A549 (cell line): ENCODE results near the gene XRCC3. TPM values are rescaled to one million over a fixed set of nuclear protein-coding genes. Genes with fewer than 3 reads are reported as not detected.

Experiments
- ATAC-seq, 2 experiments: fragments of 200-7000 bp in 1 of 2; fragments of >200 bp in 1 of 2; cut with Nextera tagmentation in 1 of 2; cut with Tn5 transposase in 1 of 2; 3 replicates each; pipeline versions ENCODE4 v1.8.0 to v1.9.1; 2018 to 2020; ENCODE audit warnings: mild to moderate bottlenecking in 1 of 2, moderate library complexity in 1 of 2
- CTCF ChIA-PET: fragments of 300-600 bp; sonication (Branson Sonifier 250); formaldehyde crosslinking; extraction: SDS; loops from one replicate; lab custom pipeline; 2021; ENCODE audit warnings: antibody characterized with exemption, inconsistent platforms; lab: Yijun Ruan, JAX
- POLR2A ChIA-PET: fragments of 350-600 bp; formaldehyde crosslinking; extraction: SDS; loops from one replicate; lab custom pipeline; 2021; ENCODE audit warnings: antibody characterized with exemption, inconsistent platforms; lab: Yijun Ruan, JAX
- DNase-seq, 2 experiments: peaks; one replicate each; pipeline versions ENCODE4 v3.0.0 to v3.0.0-alpha.2; 2011 to 2016; ENCODE audit warnings: low read depth in 1 of 2, low spot score in 1 of 2
- FAIRE-seq: peaks from 2 replicates; lab custom pipeline; 2011; peaks lifted over from hg19 to GRCh38; lab: Jason Lieb, UNC
- H3K27ac ChIP-seq, 2 experiments: fragments of >200 bp; sonication (Bioruptor Twin); formaldehyde crosslinking; 3 replicates each; pipeline ENCODE4 v1.5.1; 2016 to 2017
- H3K4me1 ChIP-seq: fragments of >200 bp; sonication (Bioruptor Twin); formaldehyde crosslinking; 3 replicates; pipeline ENCODE4 v1.6.1; 2016
- H3K4me2 ChIP-seq: fragments of >200 bp; sonication (Bioruptor Twin); formaldehyde crosslinking; 3 replicates; pipeline ENCODE4 v1.6.1; 2016
- H3K4me3 ChIP-seq: fragments of >200 bp; sonication (Bioruptor Twin); formaldehyde crosslinking; 3 replicates; pipeline ENCODE4 v1.5.1; 2016
- H3K9me3 ChIP-seq: fragments of >200 bp; sonication (Bioruptor Twin); formaldehyde crosslinking; 3 replicates; pipeline ENCODE4 v1.6.1; 2016
- CHD4 ChIP-seq: fragments of 200-600 bp; sonication (generic); IDR thresholded peaks from 2 replicates; pipeline ENCODE4 v1.6.1; 2016; ENCODE audit warnings: antibody characterized with exemption, mild to moderate bottlenecking, borderline replicate concordance
- EHF ChIP-seq: fragments of 250-450 bp; sonication (Bioruptor Pico); IDR thresholded peaks from 2 replicates; pipeline ENCODE4 v1.5.0; 2020; ENCODE audit warnings: mild to moderate bottlenecking
- FOSL2 ChIP-seq, 2 experiments: fragments of 450-650 bp in 1 of 2; fragments of >200 bp in 1 of 2; sonication (Bioruptor Twin) in 1 of 2; formaldehyde crosslinking; IDR thresholded peaks; 2 replicates each; pipeline versions ENCODE4 v1.5.0 to v1.6.1; 2016 to 2020; ENCODE audit warnings: mild to moderate bottlenecking in 1 of 2, moderate library complexity in 1 of 2
- HOXA7 ChIP-seq: fragments of 250-450 bp; sonication (Bioruptor Pico); IDR thresholded peaks from 2 replicates; pipeline ENCODE4 v1.5.0; 2020; ENCODE audit warnings: mild to moderate bottlenecking, moderate library complexity
- HOXB13 ChIP-seq: fragments of 250-450 bp; sonication (Bioruptor Pico); IDR thresholded peaks from 2 replicates; pipeline ENCODE4 v1.5.0; 2020; ENCODE audit warnings: low read depth, mild to moderate bottlenecking, moderate library complexity
- HOXB5 ChIP-seq: fragments of 250-450 bp; sonication (Bioruptor Pico); IDR thresholded peaks from 2 replicates; pipeline ENCODE4 v1.5.0; 2020; ENCODE audit warnings: mild to moderate bottlenecking, moderate library complexity
- KDM1A ChIP-seq: fragments of 200-600 bp; sonication (generic); IDR thresholded peaks from 2 replicates; pipeline ENCODE4 v1.6.1; 2016; ENCODE audit warnings: low read depth, mild to moderate bottlenecking
- KDM5A ChIP-seq: fragments of 200-600 bp; sonication (generic); IDR thresholded peaks from 2 replicates; pipeline ENCODE4 v1.6.1; 2016; ENCODE audit warnings: antibody characterized with exemption, mild to moderate bottlenecking
- NR3C1 ChIP-seq: fragments of >200 bp; sonication (Bioruptor Twin); formaldehyde crosslinking; IDR thresholded peaks from 3 replicates; pipeline ENCODE4 v1.6.1; 2017
- PHF8 ChIP-seq: fragments of 200-600 bp; sonication (generic); IDR thresholded peaks from 2 replicates; pipeline ENCODE4 v1.6.1; 2016; ENCODE audit warnings: low read depth, mild to moderate bottlenecking, antibody characterized with exemption, moderate library complexity, borderline replicate concordance
- RAD21 ChIP-seq, 2 experiments: fragments of >200 bp in 1 of 2; sonication (Bioruptor Twin) in 1 of 2; formaldehyde crosslinking in 1 of 2; IDR thresholded peaks in 1 of 2; conservative IDR thresholded peaks in 1 of 2; 2 replicates in 1 of 2; 3 replicates in 1 of 2; pipeline ENCODE4 v1.6.1; 2012 to 2018; ENCODE audit warnings: inconsistent platforms in 1 of 2
- SMC3 ChIP-seq: fragments of >200 bp; sonication (Bioruptor Twin); formaldehyde crosslinking; IDR thresholded peaks from 3 replicates; pipeline ENCODE4 v1.6.1; 2018; ENCODE audit warnings: inconsistent platforms
- TFCP2L1 ChIP-seq: fragments of 250-450 bp; sonication (Bioruptor Pico); IDR thresholded peaks from 2 replicates; pipeline ENCODE4 v1.5.0; 2021; ENCODE audit warnings: mild to moderate bottlenecking
- ZNF302 ChIP-seq: fragments of 250-450 bp; sonication (Bioruptor Pico); IDR thresholded peaks from 2 replicates; pipeline ENCODE4 v1.9.0; 2021; ENCODE audit warnings: inconsistent platforms, mild to moderate bottlenecking, moderate library complexity
- ZSCAN20 ChIP-seq: fragments of 250-450 bp; sonication (Bioruptor Pico); IDR thresholded peaks from 2 replicates; pipeline ENCODE4 v1.8.0; 2022; ENCODE audit warnings: mild to moderate bottlenecking, moderate library complexity
- WGBS: methylation state at CpG from one replicate; pipeline ENCODE4 v1.1.6; 2017; ENCODE audit errors: missing lambda C conversion rate; 5-methylcytosine and 5-hydroxymethylcytosine counted together
- polyA plus RNA-seq, 4 experiments: library from polyadenylated mRNA; depleted of rRNA in 3 of 4; stranded (reverse); fragments of >200 nt; fragmentation: RNase III in 1 of 4; extraction: RNeasy Plus Mini Kit Qiagen cat#74134 plus additional on column Dnase treatment in 1 of 4; gene quantifications; 2 replicates in 3 of 4; 3 replicates in 1 of 4; pipeline ENCODE4 v1.2.3, GENCODE V29; 2011 to 2017
- TF ChIP-seq, protein P1 (sequence below): fragments of 250-450 bp; sonication (Bioruptor Pico); IDR thresholded peaks from 2 replicates; pipeline ENCODE4 v1.5.0; 2020; ENCODE audit warnings: low read depth, mild to moderate bottlenecking, moderate library complexity
- TF ChIP-seq, protein P2 (sequence below): fragments of 250-450 bp; sonication (Bioruptor Pico); IDR thresholded peaks from 2 replicates; pipeline ENCODE4 v1.5.0; 2021; ENCODE audit warnings: mild to moderate bottlenecking, moderate library complexity, borderline replicate concordance
- TF ChIP-seq, protein P3 (sequence below): fragments of 150-350 bp; IDR thresholded peaks from 2 replicates; pipeline ENCODE4 v1.6.1; 2014; ENCODE audit warnings: low read depth, mild to moderate bottlenecking, low read length
- TF ChIP-seq, protein P4 (sequence below): fragments of 200-600 bp; sonication (generic); IDR thresholded peaks from 2 replicates; pipeline ENCODE4 v1.6.1; 2016; ENCODE audit warnings: antibody characterized with exemption, mild to moderate bottlenecking, moderate library complexity

XRCC3 gene
- polyA plus RNA-seq, 2 of the 4 experiments (the other 2 are of a cell fraction), result 23.0 to 28.1 TPM

DNA sequence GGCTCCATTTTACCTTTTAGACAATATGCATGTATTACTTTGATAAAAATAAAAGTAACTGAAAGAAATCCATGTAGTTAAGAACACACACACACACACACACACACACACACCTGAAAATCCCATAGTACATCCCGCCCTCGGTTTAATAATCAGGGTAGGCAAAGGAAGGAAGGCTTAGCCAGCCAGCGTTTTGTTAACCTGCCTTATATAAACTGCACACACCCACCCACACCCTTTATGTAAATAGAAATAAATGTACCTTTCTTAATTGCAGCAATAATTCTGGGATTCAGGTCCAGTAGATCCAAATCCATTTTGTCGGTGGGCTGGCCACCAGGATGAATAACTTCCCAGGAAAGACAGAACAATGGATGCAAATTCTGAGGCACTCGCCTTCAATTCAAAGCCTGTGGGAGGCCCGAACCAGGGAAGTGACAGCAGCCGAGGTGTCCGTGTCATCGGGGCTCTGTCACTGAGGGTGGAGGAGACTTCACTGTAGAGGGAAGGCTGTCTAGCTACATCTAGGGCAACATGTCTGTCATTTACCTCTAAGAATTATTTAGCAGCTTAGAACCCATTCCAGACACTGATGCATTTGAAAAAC, 4.4 kb downstream of the XRCC3 start:
- Histone ChIP-seq H3K4me2 (no peak overlapping the region), H3K27ac (no peak overlapping the region; a peak in 1 of 6 replicates), H3K9me3 (no peaks in the 10 kb centered on the region), H3K4me1 (peaks cover 13% of the 10 kb centered on the region; the same call in 2 of the 3 replicates), H3K4me3 (no peak overlapping the region)
- no peak for ATAC-seq
- no peak for FAIRE-seq
- DNase-seq, result no peak
- WGBS, result 66% methylated on average over 9 of the region's 9 CpGs
- POLR2A ChIA-PET, result no interaction called here
- TF ChIP-seq, protein P1, sequence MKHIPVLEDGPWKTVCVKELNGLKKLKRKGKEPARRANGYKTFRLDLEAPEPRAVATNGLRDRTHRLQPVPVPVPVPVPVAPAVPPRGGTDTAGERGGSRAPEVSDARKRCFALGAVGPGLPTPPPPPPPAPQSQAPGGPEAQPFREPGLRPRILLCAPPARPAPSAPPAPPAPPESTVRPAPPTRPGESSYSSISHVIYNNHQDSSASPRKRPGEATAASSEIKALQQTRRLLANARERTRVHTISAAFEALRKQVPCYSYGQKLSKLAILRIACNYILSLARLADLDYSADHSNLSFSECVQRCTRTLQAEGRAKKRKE, result no peak
- TF ChIP-seq, protein P2, sequence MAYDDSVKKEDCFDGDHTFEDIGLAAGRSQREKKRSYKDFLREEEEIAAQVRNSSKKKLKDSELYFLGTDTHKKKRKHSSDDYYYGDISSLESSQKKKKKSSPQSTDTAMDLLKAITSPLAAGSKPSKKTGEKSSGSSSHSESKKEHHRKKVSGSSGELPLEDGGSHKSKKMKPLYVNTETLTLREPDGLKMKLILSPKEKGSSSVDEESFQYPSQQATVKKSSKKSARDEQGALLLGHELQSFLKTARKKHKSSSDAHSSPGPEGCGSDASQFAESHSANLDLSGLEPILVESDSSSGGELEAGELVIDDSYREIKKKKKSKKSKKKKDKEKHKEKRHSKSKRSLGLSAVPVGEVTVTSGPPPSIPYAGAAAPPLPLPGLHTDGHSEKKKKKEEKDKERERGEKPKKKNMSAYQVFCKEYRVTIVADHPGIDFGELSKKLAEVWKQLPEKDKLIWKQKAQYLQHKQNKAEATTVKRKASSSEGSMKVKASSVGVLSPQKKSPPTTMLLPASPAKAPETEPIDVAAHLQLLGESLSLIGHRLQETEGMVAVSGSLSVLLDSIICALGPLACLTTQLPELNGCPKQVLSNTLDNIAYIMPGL (CRISPR knock-in tag), result no peak
- TF ChIP-seq SMC3 (no peak), KDM5A (no peak), HOXB5 (CRISPR knock-in tag) (no peak), RAD21 (conservative IDR thresholded peaks at IDR 0.05 in 1 of 2, IDR thresholded peaks at IDR 0.05 in 1 of 2) (no peak), NR3C1 (no peak), EHF (CRISPR knock-in tag) (no peak), TFCP2L1 (CRISPR knock-in tag) (no peak), ZSCAN20 (CRISPR knock-in tag) (no peak), PHF8 (no peak), ZNF302 (no peak), KDM1A (no peak), HOXB13 (CRISPR knock-in tag) (no peak), FOSL2 (IDR thresholded peaks at IDR 0.05) (no peak), FOSL2 (CRISPR knock-in tag; IDR thresholded peaks at IDR 0.05) (no peak), HOXA7 (CRISPR knock-in tag) (no peak), CHD4 (no peak)
- TF ChIP-seq, protein P3, sequence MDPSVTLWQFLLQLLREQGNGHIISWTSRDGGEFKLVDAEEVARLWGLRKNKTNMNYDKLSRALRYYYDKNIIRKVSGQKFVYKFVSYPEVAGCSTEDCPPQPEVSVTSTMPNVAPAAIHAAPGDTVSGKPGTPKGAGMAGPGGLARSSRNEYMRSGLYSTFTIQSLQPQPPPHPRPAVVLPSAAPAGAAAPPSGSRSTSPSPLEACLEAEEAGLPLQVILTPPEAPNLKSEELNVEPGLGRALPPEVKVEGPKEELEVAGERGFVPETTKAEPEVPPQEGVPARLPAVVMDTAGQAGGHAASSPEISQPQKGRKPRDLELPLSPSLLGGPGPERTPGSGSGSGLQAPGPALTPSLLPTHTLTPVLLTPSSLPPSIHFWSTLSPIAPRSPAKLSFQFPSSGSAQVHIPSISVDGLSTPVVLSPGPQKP, result no peak
- TF ChIP-seq, protein P4, sequence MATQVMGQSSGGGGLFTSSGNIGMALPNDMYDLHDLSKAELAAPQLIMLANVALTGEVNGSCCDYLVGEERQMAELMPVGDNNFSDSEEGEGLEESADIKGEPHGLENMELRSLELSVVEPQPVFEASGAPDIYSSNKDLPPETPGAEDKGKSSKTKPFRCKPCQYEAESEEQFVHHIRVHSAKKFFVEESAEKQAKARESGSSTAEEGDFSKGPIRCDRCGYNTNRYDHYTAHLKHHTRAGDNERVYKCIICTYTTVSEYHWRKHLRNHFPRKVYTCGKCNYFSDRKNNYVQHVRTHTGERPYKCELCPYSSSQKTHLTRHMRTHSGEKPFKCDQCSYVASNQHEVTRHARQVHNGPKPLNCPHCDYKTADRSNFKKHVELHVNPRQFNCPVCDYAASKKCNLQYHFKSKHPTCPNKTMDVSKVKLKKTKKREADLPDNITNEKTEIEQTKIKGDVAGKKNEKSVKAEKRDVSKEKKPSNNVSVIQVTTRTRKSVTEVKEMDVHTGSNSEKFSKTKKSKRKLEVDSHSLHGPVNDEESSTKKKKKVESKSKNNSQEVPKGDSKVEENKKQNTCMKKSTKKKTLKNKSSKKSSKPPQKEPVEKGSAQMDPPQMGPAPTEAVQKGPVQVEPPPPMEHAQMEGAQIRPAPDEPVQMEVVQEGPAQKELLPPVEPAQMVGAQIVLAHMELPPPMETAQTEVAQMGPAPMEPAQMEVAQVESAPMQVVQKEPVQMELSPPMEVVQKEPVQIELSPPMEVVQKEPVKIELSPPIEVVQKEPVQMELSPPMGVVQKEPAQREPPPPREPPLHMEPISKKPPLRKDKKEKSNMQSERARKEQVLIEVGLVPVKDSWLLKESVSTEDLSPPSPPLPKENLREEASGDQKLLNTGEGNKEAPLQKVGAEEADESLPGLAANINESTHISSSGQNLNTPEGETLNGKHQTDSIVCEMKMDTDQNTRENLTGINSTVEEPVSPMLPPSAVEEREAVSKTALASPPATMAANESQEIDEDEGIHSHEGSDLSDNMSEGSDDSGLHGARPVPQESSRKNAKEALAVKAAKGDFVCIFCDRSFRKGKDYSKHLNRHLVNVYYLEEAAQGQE, result no peak
- CTCF ChIA-PET, result no interaction called here
